T-cell (primary cell): Measurements from ENCODE around the gene SNED1. TPM values are rescaled to one million over a fixed set of nuclear protein-coding genes. Genes with fewer than 3 reads are reported as not detected.

Experiments used
- ATAC-seq, 4 experiments: fragments of 200-7000 bp in 3 of 4; fragments of 150-1000 bp in 1 of 4; cut with Tn5 transposase; replicated peaks in 1 of 4; 1 replicate in 3 of 4; 2 replicates in 1 of 4; pipeline ENCODE4 v1.10.0; 2021; ENCODE audit warnings: moderate library complexity in 3 of 4, mild to moderate bottlenecking in 2 of 4, moderate number of reproducible peaks in 1 of 4
- CTCF ChIA-PET, 2 donors: fragments of 300-600 bp; sonication (Branson Sonifier 250); formaldehyde crosslinking; loops; one replicate each; lab custom pipeline; 2022; ENCODE audit warnings: antibody characterized with exemption in 2 of 2; lab: Charles Lee
- POLR2A ChIA-PET, 2 donors: fragments of 300-600 bp; sonication (Branson Sonifier 250); formaldehyde crosslinking; loops; one replicate each; lab custom pipeline; 2022; ENCODE audit warnings: antibody characterized with exemption in 2 of 2; lab: Charles Lee
- DNase-seq, 35 experiments: peaks; one replicate each; pipeline versions ENCODE4 v3.0.0 to v3.0.0-alpha.2; 2013 to 2023
- H3K27ac ChIP-seq: one replicate; pipeline ENCODE4 v1.5.1; 2013; ENCODE audit warnings: low read length
- H3K27me3 ChIP-seq, 2 experiments: replicated peaks in 1 of 2; 1 replicate in 1 of 2; 2 replicates in 1 of 2; pipeline versions ENCODE4 v1.6.1 to v1.7.0; 2013; ENCODE audit warnings: low read length in 1 of 2, mixed read lengths in 1 of 2; ENCODE audit not compliant: control insufficient read depth in 2 of 2, insufficient read depth in 2 of 2; ENCODE audit errors: extremely low read depth in 1 of 2
- H3K36me3 ChIP-seq, 2 donors: 1 replicate in 1 of 2; 2 replicates in 1 of 2; pipeline versions ENCODE4 v1.6.1 to v1.7.0; 2013; ENCODE audit warnings: low read length in 1 of 2; ENCODE audit not compliant: control insufficient read depth in 2 of 2, insufficient read depth in 1 of 2; ENCODE audit errors: extremely low read depth in 1 of 2
- H3K4me1 ChIP-seq, 2 experiments: 1 replicate in 1 of 2; 2 replicates in 1 of 2; pipeline versions ENCODE4 v1.6.1 to v1.7.0; 2013; ENCODE audit warnings: low read length in 2 of 2, mixed read lengths in 1 of 2; ENCODE audit not compliant: insufficient read depth in 2 of 2, control insufficient read depth in 1 of 2; ENCODE audit errors: extremely low read depth in 1 of 2
- H3K4me3 ChIP-seq, 2 donors: 1 replicate in 1 of 2; 2 replicates in 1 of 2; pipeline versions ENCODE4 v1.5.1 to v1.7.0; 2013; ENCODE audit warnings: mild to moderate bottlenecking in 2 of 2, low read length in 1 of 2, moderate library complexity in 1 of 2; ENCODE audit not compliant: control insufficient read depth in 1 of 2; ENCODE audit errors: extremely low read depth in 1 of 2
- H3K9me3 ChIP-seq: 2 replicates; pipeline ENCODE4 v1.7.0; 2013
- H3K27ac Mint-ChIP-seq, 2 donors: one replicate each; pipeline ENCODE4 v1.8.0; 2020 to 2021; ENCODE audit warnings: mild to moderate bottlenecking in 2 of 2, mixed read lengths in 2 of 2
- H3K27me3 Mint-ChIP-seq, 2 donors: one replicate each; pipeline ENCODE4 v1.8.0; 2021 to 2022; ENCODE audit warnings: mixed read lengths in 2 of 2
- H3K36me3 Mint-ChIP-seq: one replicate; pipeline ENCODE4 v1.8.0; 2021; ENCODE audit warnings: mixed read lengths
- H3K4me1 Mint-ChIP-seq, 3 donors: one replicate each; pipeline ENCODE4 v1.8.0; 2020 to 2022; ENCODE audit warnings: mixed read lengths in 3 of 3, mild to moderate bottlenecking in 1 of 3
- H3K4me3 Mint-ChIP-seq, 3 donors: one replicate each; pipeline ENCODE4 v1.8.0; 2020 to 2022; ENCODE audit warnings: mild to moderate bottlenecking in 3 of 3, mixed read lengths in 3 of 3, moderate library complexity in 3 of 3
- H3K9me3 Mint-ChIP-seq, 3 donors: one replicate each; pipeline ENCODE4 v1.8.0; 2020 to 2022; ENCODE audit warnings: mixed read lengths in 3 of 3
- WGBS: methylation state at CpG from one replicate; pipeline ENCODE4 v1.1.5; 2013; ENCODE audit warnings: missing lambda C conversion rate; ENCODE audit not compliant: insufficient coverage; 5-methylcytosine and 5-hydroxymethylcytosine counted together
- total RNA-seq, 35 experiments: library from RNA in 6 of 35; stranded (reverse) in 6 of 35; fragments of 120-200 nt in 1 of 35; gene quantifications; one replicate each; pipeline versions ENCODE4 v1.2.1 to v1.2.4 and lab custom pipeline; 2013 to 2026

SNED1 gene
- total RNA-seq, 5 donors from 2014 or later (not counting 1 experiment from before 2014, with no cell fraction given): 37.7 to 82.5 (median 69.4) TPM

GRCh38 chr2:240982821-240983281, 15.6 kb upstream of the SNED1 start:
- ChIA-PET POLR2A (no interaction called here), CTCF (no interaction called here)
- Histone ChIP-seq H3K36me3 (no peaks in the 10 kb centered on the region), H3K27ac (no peak overlapping the region), H3K9me3 (no peaks in the 10 kb centered on the region), H3K27me3 (peaks cover 0 to 30% of the 10 kb centered on the region in 2 experiments), H3K4me3 (no peak overlapping the region), H3K4me1 (peaks cover 0 to 11% of the 10 kb centered on the region in 2 experiments)
- WGBS: 93% methylated on average over 8 of the region's 8 CpGs
- Mint-ChIP-seq H3K27ac (no peak overlapping the region), H3K36me3 (no peaks in the 10 kb centered on the region), H3K4me1 (peaks cover 0 to 4% (median 3%) of the 10 kb centered on the region in 3 donors), H3K4me3 (no peak overlapping the region), H3K9me3 (no peaks in the 10 kb centered on the region), H3K27me3 (peaks cover 0 to 7% of the 10 kb centered on the region in 2 donors)
- no peak for ATAC-seq
- DNase-seq: no peak

- DNase-seq (peak in 28 of 35 experiments; percentile 14 to 72 (median 33)), ATAC-seq (peak; percentile 91 to 97 (median 94))
- WGBS: 6% methylated on average over 42 of the region's 45 CpGs
- Histone ChIP-seq H3K27ac (no peak overlapping the region), H3K36me3 (no peaks in the 10 kb centered on the region), H3K27me3 (peaks cover 0 to 30% of the 10 kb centered on the region in 2 experiments), H3K9me3 (no peaks in the 10 kb centered on the region), H3K4me3 (no peak overlapping the region), H3K4me1 (peaks cover 0 to 11% of the 10 kb centered on the region in 2 experiments)
- Mint-ChIP-seq H3K4me3 (no peak overlapping the region), H3K4me1 (peaks cover 0 to 4% (median 3%) of the 10 kb centered on the region in 3 donors), H3K27me3 (peaks cover 0 to 7% of the 10 kb centered on the region in 2 donors), H3K27ac (no peak overlapping the region), H3K36me3 (no peaks in the 10 kb centered on the region), H3K9me3 (no peaks in the 10 kb centered on the region)
- POLR2A ChIA-PET: no interaction called here
- CTCF ChIA-PET: no interaction called here
These were observed 14.9 kb upstream of the SNED1 start for GRCh38 chr2:240983361-240983995.

DNA sequence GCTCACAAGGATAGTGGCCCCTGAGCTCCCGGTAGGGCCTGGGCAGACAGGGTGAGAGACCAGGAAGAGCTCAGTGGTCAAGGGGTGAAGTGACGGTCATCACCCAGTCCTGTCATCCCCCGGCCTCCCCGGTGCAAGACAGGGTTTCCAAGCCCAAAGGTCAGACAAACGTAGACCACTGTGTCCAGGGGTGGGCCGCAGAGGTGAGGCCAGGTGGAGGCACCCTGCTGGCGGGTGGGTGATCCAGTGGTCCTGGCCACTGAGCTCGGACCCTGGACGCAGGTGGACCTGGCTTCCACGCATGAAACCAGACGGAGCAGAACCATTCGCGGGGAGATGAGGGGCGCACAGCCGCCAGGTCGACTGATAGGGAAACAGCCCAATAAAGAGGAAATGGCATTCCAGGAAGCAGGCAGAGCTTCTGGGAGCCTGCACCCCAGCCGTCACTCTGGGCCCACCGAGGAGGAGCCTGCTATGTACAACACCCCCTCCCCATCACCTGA, 14.4 kb upstream of the SNED1 start:
- H3K4me1 ChIP-seq: peaks cover 0 to 11% of the 10 kb centered on the region in 2 experiments
- peaks cover 0 to 7% of the 10 kb centered on the region in 2 donors for H3K27me3 Mint-ChIP-seq
- H3K27ac Mint-ChIP-seq: no peak overlapping the region
- ATAC-seq (no peak), DNase-seq (no peak)
- peaks cover 0 to 4% (median 3%) of the 10 kb centered on the region in 3 donors for H3K4me1 Mint-ChIP-seq
- WGBS: 80% methylated on average over 18 of the region's 18 CpGs
- no peaks in the 10 kb centered on the region for H3K9me3 ChIP-seq
- CTCF ChIA-PET: no interaction called here
- peaks cover 0 to 30% of the 10 kb centered on the region in 2 experiments for H3K27me3 ChIP-seq
- H3K4me3 ChIP-seq: no peak overlapping the region
- no peaks in the 10 kb centered on the region for H3K9me3 Mint-ChIP-seq
- POLR2A ChIA-PET: no interaction called here
- no peak overlapping the region for H3K4me3 Mint-ChIP-seq
- no peaks in the 10 kb centered on the region for H3K36me3 ChIP-seq
- H3K36me3 Mint-ChIP-seq: no peaks in the 10 kb centered on the region
- no peak overlapping the region for H3K27ac ChIP-seq

GRCh38 chr2:240985881-240986786, 12.3 kb upstream of the SNED1 start:
- ATAC-seq (no peak), DNase-seq (no peak)
- Mint-ChIP-seq H3K4me3 (no peak overlapping the region), H3K4me1 (peaks cover 0 to 4% (median 3%) of the 10 kb centered on the region in 3 donors), H3K9me3 (no peaks in the 10 kb centered on the region), H3K27ac (peak overlapping the region in 1 of 2 donors; percentile 34), H3K27me3 (peaks cover 0 to 7% of the 10 kb centered on the region in 2 donors), H3K36me3 (no peaks in the 10 kb centered on the region)
- no peaks in the 10 kb centered on the region for H3K9me3 ChIP-seq
- no peaks in the 10 kb centered on the region for H3K36me3 ChIP-seq
- WGBS: 86% methylated on average over 11 of the region's 20 CpGs
- no peak overlapping the region for H3K27ac ChIP-seq
- peaks cover 0 to 11% of the 10 kb centered on the region in 2 experiments for H3K4me1 ChIP-seq
- H3K27me3 ChIP-seq: peaks cover 0 to 30% of the 10 kb centered on the region in 2 experiments
- ChIA-PET CTCF (no interaction called here), POLR2A (no interaction called here)
- no peak overlapping the region for H3K4me3 ChIP-seq

DNA sequence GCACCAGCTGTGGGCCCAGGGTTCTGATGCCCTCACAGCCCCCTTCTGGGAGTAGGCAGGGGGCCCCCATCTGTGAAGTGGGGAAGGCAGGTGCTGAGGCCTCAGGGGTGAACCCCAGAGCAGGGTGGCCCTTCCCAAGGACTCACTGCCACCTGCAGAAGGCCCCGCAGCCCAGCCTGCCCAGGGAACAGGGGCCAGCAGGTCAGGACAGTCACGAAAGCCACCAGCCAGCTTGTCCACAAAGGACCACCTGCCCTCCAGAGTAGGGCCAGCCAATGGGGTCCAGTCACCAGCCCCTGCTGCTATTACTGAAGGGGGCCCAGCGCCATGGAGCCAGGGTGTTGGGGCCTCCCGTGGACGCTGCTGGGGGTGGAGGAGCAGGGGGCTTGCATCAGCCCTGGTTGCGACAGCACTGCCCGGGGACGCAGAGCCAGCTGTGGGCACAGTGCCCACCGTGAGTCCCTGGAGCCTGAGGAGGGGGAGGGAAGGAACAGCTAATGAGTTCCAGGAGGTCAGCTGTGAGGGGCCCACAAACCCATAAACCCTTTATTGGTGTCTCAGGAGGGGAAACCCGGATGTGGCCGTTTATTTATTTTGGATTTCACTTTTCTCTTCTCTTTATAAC, 11.5 kb upstream of the SNED1 start:
- Mint-ChIP-seq H3K27me3 (peaks cover 0 to 7% of the 10 kb centered on the region in 2 donors), H3K9me3 (no peaks in the 10 kb centered on the region), H3K36me3 (no peaks in the 10 kb centered on the region), H3K4me3 (no peak overlapping the region), H3K27ac (no peak overlapping the region), H3K4me1 (peaks cover 0 to 4% (median 3%) of the 10 kb centered on the region in 3 donors)
- peaks cover 0 to 27% of the 10 kb centered on the region in 2 experiments for H3K27me3 ChIP-seq
- no peaks in the 10 kb centered on the region for H3K36me3 ChIP-seq
- DNase-seq: no peak
- peaks cover 0 to 11% of the 10 kb centered on the region in 2 experiments for H3K4me1 ChIP-seq
- H3K27ac ChIP-seq: no peak overlapping the region
- ATAC-seq: no peak
- 85% methylated on average over 4 of the region's 11 CpGs for WGBS
- H3K9me3 ChIP-seq: no peaks in the 10 kb centered on the region
- CTCF ChIA-PET: no interaction called here
- POLR2A ChIA-PET: no interaction called here
- H3K4me3 ChIP-seq: no peak overlapping the region

DNA sequence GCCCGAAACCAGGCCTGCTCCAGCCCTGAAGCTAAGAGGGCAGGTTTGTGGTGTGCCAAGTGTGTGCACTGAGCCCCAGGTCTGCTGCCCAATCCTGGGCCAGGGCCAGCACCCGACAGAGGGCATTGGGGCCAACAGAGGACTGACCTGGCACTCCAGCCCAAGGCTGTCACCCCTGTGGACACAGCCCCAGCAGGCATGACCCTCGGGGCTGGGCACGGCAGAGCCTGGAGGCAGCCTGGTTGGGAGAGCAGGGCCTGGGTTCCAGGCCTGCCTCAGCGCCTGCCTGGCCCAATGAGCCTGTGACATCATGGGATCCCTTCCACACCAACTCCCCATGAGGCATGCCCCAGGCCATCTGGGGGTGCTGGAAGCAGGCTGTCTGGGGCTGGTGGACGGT, 10.8 kb upstream of the SNED1 start:
- DNase-seq: no peak
- Histone ChIP-seq H3K27ac (no peak overlapping the region), H3K4me3 (no peak overlapping the region), H3K36me3 (no peaks in the 10 kb centered on the region), H3K9me3 (no peaks in the 10 kb centered on the region), H3K27me3 (peaks cover 0 to 21% of the 10 kb centered on the region in 2 experiments), H3K4me1 (peaks cover 0 to 11% of the 10 kb centered on the region in 2 experiments)
- WGBS: 78% methylated on average over 2 of the region's 6 CpGs
- H3K4me3 Mint-ChIP-seq: no peak overlapping the region
- no peak for ATAC-seq
- peaks cover 0 to 10% of the 10 kb centered on the region in 2 donors for H3K27me3 Mint-ChIP-seq
- ChIA-PET CTCF (no interaction called here), POLR2A (no interaction called here)
- H3K27ac Mint-ChIP-seq: no peak overlapping the region
- no peaks in the 10 kb centered on the region for H3K9me3 Mint-ChIP-seq
- H3K4me1 Mint-ChIP-seq: peaks cover 0 to 4% (median 3%) of the 10 kb centered on the region in 3 donors
- no peaks in the 10 kb centered on the region for H3K36me3 Mint-ChIP-seq
